Osteoblast (primary cell): ENCODE results near the gene WDR70. TPM values are rescaled to one million over a fixed set of nuclear protein-coding genes. Genes with fewer than 3 reads are reported as not detected.

Source experiments
- DNase-seq: peaks from one replicate; pipeline ENCODE4 v3.0.0; 2011; ENCODE audit warnings: low spot score, mixed read lengths; ENCODE audit not compliant: insufficient read length; ENCODE audit errors: missing footprints
- H2AFZ ChIP-seq: 2 replicates; pipeline ENCODE4 v1.6.0; 2011; ENCODE audit warnings: mild to moderate bottlenecking, low read length
- H3K27ac ChIP-seq: 2 replicates; pipeline ENCODE4 v1.5.1; 2011; ENCODE audit warnings: mild to moderate bottlenecking, low read depth, low read length, moderate library complexity
- H3K27me3 ChIP-seq: 2 replicates; pipeline ENCODE4 v1.6.0; 2012; ENCODE audit warnings: mild to moderate bottlenecking, control low read depth, inconsistent platforms, low read length, moderate library complexity; ENCODE audit not compliant: insufficient read depth
- H3K36me3 ChIP-seq: 2 replicates; pipeline ENCODE4 v1.5.1; 2011; ENCODE audit warnings: mild to moderate bottlenecking, low read length, control low read depth, moderate library complexity; ENCODE audit not compliant: insufficient read depth
- H3K4me1 ChIP-seq: 2 replicates; pipeline ENCODE4 v1.5.1; 2011; ENCODE audit warnings: mild to moderate bottlenecking, low read length, control low read depth, moderate library complexity; ENCODE audit not compliant: insufficient read depth
- H3K4me2 ChIP-seq: 2 replicates; pipeline ENCODE4 v1.6.0; 2011; ENCODE audit warnings: mild to moderate bottlenecking, low read length; ENCODE audit not compliant: insufficient read depth
- H3K4me3 ChIP-seq: fragments of 200-600 bp; sonication (generic); 3 replicates; pipeline ENCODE4 v1.5.1; 2012; ENCODE audit warnings: mild to moderate bottlenecking, low read length, inconsistent platforms; ENCODE audit not compliant: insufficient read depth
- H3K79me2 ChIP-seq: 2 replicates; pipeline ENCODE4 v1.6.0; 2012; ENCODE audit warnings: mild to moderate bottlenecking, low read length, control low read depth, inconsistent platforms; ENCODE audit not compliant: insufficient read depth
- H3K9me3 ChIP-seq: 2 replicates; pipeline ENCODE4 v1.5.1; 2011; ENCODE audit warnings: low read depth, low read length, control low read depth
- H4K20me1 ChIP-seq: 2 replicates; pipeline ENCODE4 v1.6.0; 2012; ENCODE audit warnings: mild to moderate bottlenecking, low read length, control low read depth; ENCODE audit not compliant: insufficient read depth
- total RNA-seq: library from RNA; depleted of rRNA; stranded (reverse); fragments of >200 nt; gene quantifications from 2 replicates; pipeline ENCODE4 v1.2.3, GENCODE V29; 2012
- TF ChIP-seq, protein P1 (sequence below): IDR thresholded peaks from 2 replicates; pipeline ENCODE4 v1.5.1; 2011; ENCODE audit warnings: mild to moderate bottlenecking, low read depth, low read length, moderate library complexity; ENCODE audit errors: extremely low read depth

The WDR70 gene
- total RNA-seq, 1 donor = 32.2 TPM

DNA sequence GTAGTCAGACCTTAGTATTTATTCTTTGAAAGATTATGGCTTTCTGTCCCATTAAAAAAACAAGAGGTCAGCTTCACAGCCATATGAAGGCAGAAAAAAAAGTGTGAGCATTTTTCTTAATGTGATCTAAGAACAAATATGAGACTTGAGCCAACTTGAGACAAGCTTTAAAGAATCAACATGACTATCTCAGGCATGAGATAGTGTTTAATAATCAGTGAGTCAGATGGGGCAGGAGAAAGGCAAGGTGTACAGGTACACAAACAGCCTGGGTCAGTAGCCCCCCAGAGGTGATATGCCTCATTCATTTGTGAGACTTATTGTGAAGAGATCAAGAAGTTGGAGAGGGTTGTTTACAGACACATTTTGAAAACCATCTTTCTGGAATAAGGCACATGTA, 377.1 kb downstream of the WDR70 start:
- DNase-seq = no peak
- TF ChIP-seq, protein P1, sequence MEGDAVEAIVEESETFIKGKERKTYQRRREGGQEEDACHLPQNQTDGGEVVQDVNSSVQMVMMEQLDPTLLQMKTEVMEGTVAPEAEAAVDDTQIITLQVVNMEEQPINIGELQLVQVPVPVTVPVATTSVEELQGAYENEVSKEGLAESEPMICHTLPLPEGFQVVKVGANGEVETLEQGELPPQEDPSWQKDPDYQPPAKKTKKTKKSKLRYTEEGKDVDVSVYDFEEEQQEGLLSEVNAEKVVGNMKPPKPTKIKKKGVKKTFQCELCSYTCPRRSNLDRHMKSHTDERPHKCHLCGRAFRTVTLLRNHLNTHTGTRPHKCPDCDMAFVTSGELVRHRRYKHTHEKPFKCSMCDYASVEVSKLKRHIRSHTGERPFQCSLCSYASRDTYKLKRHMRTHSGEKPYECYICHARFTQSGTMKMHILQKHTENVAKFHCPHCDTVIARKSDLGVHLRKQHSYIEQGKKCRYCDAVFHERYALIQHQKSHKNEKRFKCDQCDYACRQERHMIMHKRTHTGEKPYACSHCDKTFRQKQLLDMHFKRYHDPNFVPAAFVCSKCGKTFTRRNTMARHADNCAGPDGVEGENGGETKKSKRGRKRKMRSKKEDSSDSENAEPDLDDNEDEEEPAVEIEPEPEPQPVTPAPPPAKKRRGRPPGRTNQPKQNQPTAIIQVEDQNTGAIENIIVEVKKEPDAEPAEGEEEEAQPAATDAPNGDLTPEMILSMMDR = no peak
- H4K20me1 ChIP-seq = no peaks in the 10 kb centered on the region
- H3K4me3 ChIP-seq = no peak overlapping the region
- H3K4me1 ChIP-seq = peaks cover 12% of the 10 kb centered on the region
- peaks cover 3% of the 10 kb centered on the region for H3K36me3 ChIP-seq
- H3K27ac ChIP-seq = no peak overlapping the region
- no peaks in the 10 kb centered on the region for H3K79me2 ChIP-seq
- H3K9me3 ChIP-seq = peaks cover 1% of the 10 kb centered on the region
- H3K27me3 ChIP-seq = no peaks in the 10 kb centered on the region
- H3K4me2 ChIP-seq = no peak overlapping the region
- no peak overlapping the region for H2AFZ ChIP-seq

DNA sequence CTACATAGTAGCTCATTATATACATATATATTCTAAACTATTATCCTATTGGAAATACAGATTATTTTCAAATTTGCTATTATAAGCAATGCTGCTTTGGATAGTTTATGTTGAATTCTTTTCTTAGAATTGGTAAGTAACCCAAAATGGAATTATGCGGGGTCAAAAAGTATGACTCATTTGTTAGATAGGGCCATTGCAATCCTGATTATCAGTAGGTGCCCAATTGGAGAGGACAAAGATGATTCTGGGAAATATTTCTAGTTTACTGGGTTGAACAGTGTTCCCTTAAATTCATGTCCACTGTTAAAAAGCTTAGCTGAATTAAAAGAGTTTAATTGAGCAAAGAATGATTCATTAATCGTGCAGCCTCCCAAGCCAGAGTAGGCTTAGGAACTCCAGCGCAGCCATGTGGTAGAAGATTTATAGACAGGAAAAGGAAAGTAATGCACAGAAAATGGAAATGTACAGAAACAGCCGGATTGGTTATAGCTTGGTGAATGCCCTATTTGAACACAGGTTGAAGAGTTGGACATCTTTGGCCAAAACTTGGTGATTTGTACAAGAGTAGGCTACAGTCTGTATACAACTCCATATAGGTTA, 379.0 kb downstream of the WDR70 start:
- Histone ChIP-seq H2AFZ (no peak overlapping the region), H3K4me1 (peaks cover 7% of the 10 kb centered on the region), H3K27ac (no peak overlapping the region), H4K20me1 (no peaks in the 10 kb centered on the region), H3K9me3 (peaks cover 1% of the 10 kb centered on the region), H3K36me3 (peaks cover 3% of the 10 kb centered on the region), H3K27me3 (no peaks in the 10 kb centered on the region), H3K4me2 (no peak overlapping the region), H3K79me2 (no peaks in the 10 kb centered on the region), H3K4me3 (no peak overlapping the region)
- DNase-seq = no peak
- TF ChIP-seq, protein P1 = peak; percentile 36

DNA sequence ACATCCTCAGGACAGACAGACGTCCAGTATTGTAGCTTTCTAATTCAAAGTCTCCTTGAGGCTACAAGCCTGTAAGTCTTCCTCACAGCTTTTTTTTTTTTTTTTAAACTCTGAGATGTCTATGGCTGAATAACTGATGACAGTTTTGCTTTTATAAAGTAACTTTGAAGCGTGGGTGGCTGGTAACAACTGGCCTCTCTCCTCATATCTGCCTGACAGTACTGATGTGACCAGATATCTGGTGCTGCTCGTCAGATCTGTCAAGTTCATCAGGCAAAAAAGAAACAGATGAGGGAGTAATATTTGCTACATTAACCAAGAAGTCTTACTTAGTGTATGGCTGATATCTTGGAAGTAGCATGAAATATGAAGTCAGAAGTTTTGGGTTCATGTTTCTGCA, 388.1 kb downstream of the WDR70 start:
- Histone ChIP-seq H3K27ac (no peak overlapping the region), H2AFZ (no peak overlapping the region), H3K9me3 (no peaks in the 10 kb centered on the region), H3K4me2 (no peak overlapping the region), H3K27me3 (no peaks in the 10 kb centered on the region), H3K36me3 (no peaks in the 10 kb centered on the region), H3K79me2 (no peaks in the 10 kb centered on the region), H3K4me1 (peaks cover 32% of the 10 kb centered on the region), H4K20me1 (no peaks in the 10 kb centered on the region), H3K4me3 (no peak overlapping the region)
- TF ChIP-seq, protein P1 = no peak
- no peak for DNase-seq

DNA sequence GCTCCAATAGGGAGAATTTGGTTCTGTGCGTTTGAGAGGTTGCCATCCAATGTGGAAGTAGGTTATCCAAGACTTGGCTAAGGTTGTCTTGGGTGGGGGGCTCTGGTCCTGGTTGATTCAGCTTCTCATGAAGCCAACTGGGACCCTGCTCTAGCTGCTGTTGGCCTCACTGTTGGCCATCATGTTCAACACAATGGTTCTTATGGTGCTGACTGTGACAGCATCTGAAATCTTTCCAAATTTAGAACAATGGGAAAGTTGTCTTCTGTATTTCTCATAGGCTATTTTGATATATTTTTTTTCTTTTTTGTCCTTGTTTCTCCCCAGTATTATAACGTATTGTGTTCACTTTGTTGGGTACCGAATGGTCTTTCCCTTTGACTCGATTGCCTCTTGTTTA, 388.8 kb downstream of the WDR70 start:
- no peak overlapping the region for H3K4me3 ChIP-seq
- peaks cover 36% of the 10 kb centered on the region for H3K4me1 ChIP-seq
- no peak overlapping the region for H3K4me2 ChIP-seq
- no peaks in the 10 kb centered on the region for H3K79me2 ChIP-seq
- TF ChIP-seq, protein P1 = no peak
- no peaks in the 10 kb centered on the region for H4K20me1 ChIP-seq
- no peak overlapping the region for H3K27ac ChIP-seq
- DNase-seq = no peak
- H3K27me3 ChIP-seq = no peaks in the 10 kb centered on the region
- no peaks in the 10 kb centered on the region for H3K36me3 ChIP-seq
- no peaks in the 10 kb centered on the region for H3K9me3 ChIP-seq
- no peak overlapping the region for H2AFZ ChIP-seq
